GM19455 (cell line): ENCODE results near the gene EP400.
"Not testable (repeated sequence)": the region's sequence is repeated elsewhere in the genome, so short reads cannot be mapped to it uniquely, and the experiment has no call there.

Experiments
- ATAC-seq: cut with Tn5 transposase; IDR thresholded peaks from one replicate; pipeline ENCODE4 v1.9.1; 2021; ENCODE audit not compliant: unreplicated experiment

Gene EP400

GRCh38 chr12:132043216-132043615 is 93.5 kb downstream of the EP400 start:
- no peak for ATAC-seq

GRCh38 chr12:132043770-132044467 is 94.2 kb downstream of the EP400 start:
- no peak for ATAC-seq

GRCh38 chr12:132044661-132045412 is 95.1 kb downstream of the EP400 start:
- ATAC-seq = no peak

- ATAC-seq = no peak
Measured at GRCh38 chr12:132045751-132046150, 96.0 kb downstream of the EP400 start.

GRCh38 chr12:132046561-132046960 is 96.8 kb downstream of the EP400 start:
- no peak for ATAC-seq

GRCh38 chr12:132047630-132048029 is 97.9 kb downstream of the EP400 start:
- ATAC-seq = not testable (repeated sequence)

- no peak for ATAC-seq
Measured at GRCh38 chr12:132049442-132049841, 99.7 kb downstream of the EP400 start.

- ATAC-seq = no peak
Measured at GRCh38 chr12:132049876-132050275, 100.1 kb downstream of the EP400 start.

GRCh38 chr12:132051718-132052117 is 102.0 kb downstream of the EP400 start:
- ATAC-seq = not testable (repeated sequence)

GRCh38 chr12:132052196-132052932 is 102.6 kb downstream of the EP400 start:
- no peak for ATAC-seq

- no peak for ATAC-seq
Measured at GRCh38 chr12:132053338-132054330, 103.9 kb downstream of the EP400 start.

- ATAC-seq = no peak
Measured at GRCh38 chr12:132054983-132055382, 105.2 kb downstream of the EP400 start.

- no peak for ATAC-seq
Measured at GRCh38 chr12:132055535-132056096, 105.9 kb downstream of the EP400 start.

GRCh38 chr12:132056320-132056719 is 106.6 kb downstream of the EP400 start:
- ATAC-seq = no peak

- ATAC-seq = no peak
Measured at GRCh38 chr12:132056951-132057350, 107.2 kb downstream of the EP400 start.

GRCh38 chr12:132057691-132058090 is 107.9 kb downstream of the EP400 start:
- ATAC-seq = no peak

- no peak for ATAC-seq
Measured at GRCh38 chr12:132061197-132061596, 111.5 kb downstream of the EP400 start.

- no peak for ATAC-seq
Measured at GRCh38 chr12:132061641-132062430, 112.1 kb downstream of the EP400 start.

- ATAC-seq = no peak
Measured at GRCh38 chr12:132062481-132062880, 112.7 kb downstream of the EP400 start.
